ENCODE measurements around the gene ZNF638. TPM values are rescaled to one million over a fixed set of nuclear protein-coding genes. Genes with fewer than 3 reads are reported as not detected.

Gene ZNF638
- total and polyA plus RNA-seq, 2 of the 4 experiments (the other 2 are of a cell fraction): 46.4 to 129 TPM

- Histone ChIP-seq H2AK9ac (replicated peaks; ENCODE audit: low read depth, low read length, poor library complexity) (no peak overlapping the region), H3K4me1 (ENCODE audit: control insufficient read depth, insufficient read depth, low read length) (no peaks in the 10 kb centered on the region), H3K14ac (replicated peaks; ENCODE audit: low read depth, low read length) (no peak overlapping the region), H2BK20ac (ENCODE audit: low read depth, low read length) (no peak overlapping the region), H4K91ac (ENCODE audit: insufficient read depth, low read depth, low read length) (no peak overlapping the region), H3K23ac (ENCODE audit: low read depth, low read length) (no peak overlapping the region), H3K56ac (ENCODE audit: extremely low read depth, insufficient read depth, low read length) (no peak overlapping the region), H4K5ac (ENCODE audit: low read depth, low read length) (no peak overlapping the region), H3K79me1 (ENCODE audit: low read depth in 1 of 2, low read length in 2 of 2) (no peaks in the 10 kb centered on the region), H3K18ac (ENCODE audit: low read depth, low read length) (no peak overlapping the region), H2BK15ac (ENCODE audit: low read depth, low read length) (no peak overlapping the region), H3K9me1 (ENCODE audit: insufficient read depth, low read length) (no peaks in the 10 kb centered on the region), H3K9ac (ENCODE audit: low read depth, low read length) (no peak overlapping the region), H3K4me2 (ENCODE audit: low read depth, low read length) (no peak overlapping the region), H2AK5ac (ENCODE audit: low read depth, low read length) (no peak overlapping the region), H3K4ac (ENCODE audit: low read depth, low read length) (no peak overlapping the region), H3K4me3 (ENCODE audit: insufficient read depth, low read depth, low read length) (no peak overlapping the region), H3K27ac (ENCODE audit: insufficient read depth, low read length) (no peak overlapping the region), H4K20me1 (ENCODE audit: insufficient read depth, low read length) (no peaks in the 10 kb centered on the region), H3K9me3 (ENCODE audit: control insufficient read depth, insufficient read depth, low read length) (no peaks in the 10 kb centered on the region), H2BK120ac (ENCODE audit: low read depth, low read length) (no peak overlapping the region), H4K8ac (ENCODE audit: low read depth in 2 of 2, low read length in 2 of 2) (no peak overlapping the region), H3K36me3 (ENCODE audit: control insufficient read depth, insufficient read depth, low read length) (no peaks in the 10 kb centered on the region), H3K27me3 (ENCODE audit: control insufficient read depth, insufficient read depth, low read length) (peaks cover 10% of the 10 kb centered on the region), H2BK5ac (ENCODE audit: low read depth, low read length, poor library complexity, severe bottlenecking) (no peak overlapping the region), H2AFZ (replicated peaks; ENCODE audit: low read length, poor library complexity) (no peak overlapping the region)
- in situ Hi-C loops (cut with MboI; ENCODE audit: low sequenced_read_pairs): no loop called here
- dilution Hi-C loops (cut with HindIII; ENCODE audit: low sequenced_read_pairs, unreplicated experiment): no loop called here
- intact Hi-C loops (cut with micrococcal nuclease): no loop called here
- 80% methylated on average over 1 of the region's 1 CpG; no CpG with 5 or more reads in 1 of the 2 experiments for WGBS, 2 experiments (ENCODE audit: extremely low coverage in 2 of 2, insufficient read length in 1 of 2)
- no peak for ATAC-seq (ENCODE audit: low read depth)
- no peak for DNase-seq
- TF ChIP-seq RFX5 (IDR thresholded peaks at IDR 0.05; ENCODE audit: low read depth, low read length) (no peak), CEBPB (IDR thresholded peaks at IDR 0.05; ENCODE audit: low read depth, low read length) (no peak), CTCF (conservative IDR thresholded peaks at IDR 0.05; ENCODE audit: low read depth, low read length) (no peak), RAD21 (IDR thresholded peaks at IDR 0.05; ENCODE audit: low read length) (no peak), RCOR1 (IDR thresholded peaks at IDR 0.05; ENCODE audit: insufficient replicate concordance, low read length) (no peak), BHLHE40 (IDR thresholded peaks at IDR 0.05; ENCODE audit: low read depth, low read length) (no peak), MAZ (IDR thresholded peaks at IDR 0.05; ENCODE audit: borderline replicate concordance, low read depth, low read length) (no peak), FOS (IDR thresholded peaks at IDR 0.05; ENCODE audit: low read depth, low read length) (no peak), MXI1 (IDR thresholded peaks at IDR 0.05; ENCODE audit: borderline replicate concordance, low read depth, low read length) (no peak), POLR2A (IDR thresholded peaks at IDR 0.05; ENCODE audit: low read depth, low read length) (no peak), MAFK (IDR thresholded peaks at IDR 0.05; ENCODE audit: low read depth, low read length) (no peak)
- CTCF ChIA-PET: no interaction called here
- BruUV-seq (replicated peaks): no TSS peak
- POLR2A ChIA-PET (ENCODE audit: unreplicated experiment): no interaction called here
These were observed 114.9 kb downstream of the ZNF638 start for GRCh38 chr2:71446505-71446904.

All from IMR-90 (cell line).